Epithelial cell of proximal tubule (primary cell): ENCODE measurements around the gene ZNF391. TPM values are rescaled to one million over a fixed set of nuclear protein-coding genes. Genes with fewer than 3 reads are reported as not detected.

ENCODE experiments used
- DNase-seq: peaks from one replicate; pipeline ENCODE4 v3.0.0-alpha.2; 2011; ENCODE audit warnings: low read depth
- H3K4me3 ChIP-seq: 2 replicates; pipeline ENCODE4 v1.5.1; 2011; ENCODE audit warnings: low read depth, mild to moderate bottlenecking, low read length
- total RNA-seq: library from RNA; depleted of rRNA; stranded (reverse); fragments of >200 nt; gene quantifications from 2 replicates; pipeline ENCODE4 v1.2.3, GENCODE V29; 2015
- TF ChIP-seq, protein P1 (sequence below): conservative IDR thresholded peaks from 2 replicates; pipeline ENCODE4 v1.5.1; 2012; ENCODE audit warnings: low read depth, mild to moderate bottlenecking, low read length

The ZNF391 gene
- 1.2 and 1.4 TPM in 2 replicates for total RNA-seq

DNA sequence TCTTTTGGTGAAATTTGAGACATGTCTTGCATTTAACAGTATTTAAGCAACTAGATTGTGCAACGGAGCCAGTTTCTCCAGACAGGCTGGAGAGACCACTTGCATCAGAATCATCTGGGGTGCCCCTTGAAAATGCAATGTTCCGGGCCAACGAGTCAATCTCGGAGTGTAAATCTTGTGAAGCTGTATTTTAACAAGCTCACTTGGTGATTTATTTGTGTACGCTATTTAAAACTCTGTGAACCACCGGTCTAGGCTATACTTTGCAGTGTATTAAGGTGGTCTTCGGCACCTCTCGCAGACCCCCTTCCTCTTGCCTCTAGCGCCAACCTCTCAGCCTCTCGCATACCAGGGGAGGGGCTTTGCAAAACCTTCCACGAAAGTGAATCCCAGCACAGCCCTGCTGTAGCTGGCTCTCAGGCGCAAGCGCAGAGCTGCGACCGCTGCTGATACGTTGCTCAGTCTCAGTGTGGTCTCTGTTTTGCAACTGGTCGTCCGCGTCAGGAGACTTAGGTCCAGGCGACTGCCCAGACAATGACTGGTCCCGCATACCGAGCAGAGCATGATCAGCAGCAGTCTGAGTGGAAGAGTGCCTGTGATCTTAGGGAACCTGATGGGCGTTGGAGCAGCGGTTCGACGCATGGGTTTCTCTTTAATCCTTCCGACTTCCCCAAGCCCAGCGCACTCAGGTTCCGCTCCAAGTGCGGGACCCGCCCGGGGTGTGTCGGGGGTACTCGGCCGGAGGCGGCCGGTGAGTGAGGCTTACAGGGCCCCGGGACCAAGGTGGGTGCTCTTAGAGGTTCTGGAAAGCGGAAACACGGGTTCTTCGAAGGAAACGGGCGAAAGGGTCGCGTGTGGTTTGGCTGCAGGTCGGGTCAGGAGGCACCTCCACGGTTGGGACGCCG lies at the start of gene ZNF391:
TSS of gene ZNF391 (plus strand) at position 467 of the 905 bp plus-strand sequence. CDS start 11,612 bp downstream, outside the sequence.
- peak within 1 kb of the TSS; percentile 91 for H3K4me3 ChIP-seq
- TF ChIP-seq, protein P1, sequence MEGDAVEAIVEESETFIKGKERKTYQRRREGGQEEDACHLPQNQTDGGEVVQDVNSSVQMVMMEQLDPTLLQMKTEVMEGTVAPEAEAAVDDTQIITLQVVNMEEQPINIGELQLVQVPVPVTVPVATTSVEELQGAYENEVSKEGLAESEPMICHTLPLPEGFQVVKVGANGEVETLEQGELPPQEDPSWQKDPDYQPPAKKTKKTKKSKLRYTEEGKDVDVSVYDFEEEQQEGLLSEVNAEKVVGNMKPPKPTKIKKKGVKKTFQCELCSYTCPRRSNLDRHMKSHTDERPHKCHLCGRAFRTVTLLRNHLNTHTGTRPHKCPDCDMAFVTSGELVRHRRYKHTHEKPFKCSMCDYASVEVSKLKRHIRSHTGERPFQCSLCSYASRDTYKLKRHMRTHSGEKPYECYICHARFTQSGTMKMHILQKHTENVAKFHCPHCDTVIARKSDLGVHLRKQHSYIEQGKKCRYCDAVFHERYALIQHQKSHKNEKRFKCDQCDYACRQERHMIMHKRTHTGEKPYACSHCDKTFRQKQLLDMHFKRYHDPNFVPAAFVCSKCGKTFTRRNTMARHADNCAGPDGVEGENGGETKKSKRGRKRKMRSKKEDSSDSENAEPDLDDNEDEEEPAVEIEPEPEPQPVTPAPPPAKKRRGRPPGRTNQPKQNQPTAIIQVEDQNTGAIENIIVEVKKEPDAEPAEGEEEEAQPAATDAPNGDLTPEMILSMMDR: no peak
- DNase-seq: peak; percentile 57

DNA sequence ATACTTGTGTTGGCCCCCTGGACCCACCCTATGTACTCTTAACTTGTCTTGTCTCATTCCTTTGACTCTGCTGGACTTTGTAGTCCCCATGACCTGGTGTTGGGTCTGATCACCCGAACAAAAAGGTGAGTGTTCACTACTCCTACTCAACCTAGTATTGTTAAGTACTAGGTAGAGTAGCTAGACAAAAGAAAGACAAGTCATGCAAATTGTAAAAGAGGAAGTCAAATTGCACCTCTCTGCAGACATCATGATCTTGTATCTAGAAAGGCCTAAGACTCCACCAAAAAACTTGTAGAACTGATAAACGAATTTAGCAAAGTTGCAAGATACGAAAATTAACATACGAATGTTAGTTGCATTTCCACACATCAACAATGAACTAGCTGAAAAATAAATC lies 35.7 kb upstream of the ZNF391 start:
- DNase-seq: no peak
- TF ChIP-seq, protein P1: no peak
- H3K4me3 ChIP-seq: no peak overlapping the region

GRCh38 chr6:27358786-27359185 lies 29.8 kb upstream of the ZNF391 start:
- DNase-seq: no peak
- TF ChIP-seq, protein P1: no peak
- no peak overlapping the region for H3K4me3 ChIP-seq

DNA sequence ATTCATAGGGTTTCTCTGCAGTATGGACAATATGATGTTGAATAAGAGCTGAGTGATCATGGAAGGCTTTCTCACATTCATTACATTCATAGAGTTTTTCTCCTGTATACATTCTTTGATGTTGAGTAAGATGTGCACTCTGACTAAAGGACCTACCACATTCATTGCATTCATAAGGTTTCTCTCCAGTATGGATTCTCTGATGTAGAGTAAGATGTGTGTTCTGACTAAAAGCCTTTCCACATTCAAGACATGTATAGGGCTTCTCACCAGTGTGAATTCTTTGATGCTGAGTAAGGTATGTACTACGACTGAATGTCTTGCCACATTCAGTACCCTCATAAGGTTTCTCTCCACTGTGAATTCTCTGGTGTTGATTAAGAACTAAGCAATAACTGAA lies 29.3 kb upstream of the ZNF391 start:
- no peak for DNase-seq
- TF ChIP-seq, protein P1: no peak
- H3K4me3 ChIP-seq: no peak overlapping the region

GRCh38 chr6:27368202-27368601 lies 20.4 kb upstream of the ZNF391 start:
- TF ChIP-seq, protein P1: no peak
- no peak for DNase-seq
- H3K4me3 ChIP-seq: no peak overlapping the region

- no peak for DNase-seq
- TF ChIP-seq, protein P1: no peak
- no peak overlapping the region for H3K4me3 ChIP-seq
Measured at GRCh38 chr6:27370391-27370790, 18.2 kb upstream of the ZNF391 start.
